GM23338 (cell line): ENCODE measurements around the gene EMP2. TPM values are rescaled to one million over a fixed set of nuclear protein-coding genes. Genes with fewer than 3 reads are reported as not detected.
"Not testable (repeated sequence)": the region's sequence is repeated elsewhere in the genome, so short reads cannot be mapped to it uniquely, and the experiment has no call there.

ENCODE experiments used
- ATAC-seq: fragments of 200-7000 bp; cut with Tn5 transposase; 3 replicates; pipeline ENCODE4 v1.9.1; 2020
- DNase-seq: peaks from one replicate; pipeline ENCODE4 v3.0.0-alpha.2; 2015; ENCODE audit warnings: low spot score
- H2AFZ ChIP-seq: fragments of 200-600 bp; sonication (generic); 2 replicates; pipeline ENCODE4 v1.8.0; 2016; ENCODE audit warnings: antibody characterized with exemption, mild to moderate bottlenecking, moderate library complexity
- H3F3A ChIP-seq: fragments of 200-600 bp; sonication (generic); replicated peaks from 2 replicates; pipeline ENCODE4 v1.8.0; 2017; ENCODE audit warnings: antibody characterized with exemption, mixed run types, low read depth
- H3K27ac ChIP-seq: fragments of 200-600 bp; sonication (generic); 2 replicates; pipeline ENCODE4 v1.6.1; 2016; ENCODE audit warnings: low read depth
- H3K27me3 ChIP-seq: fragments of 200-600 bp; sonication (generic); 2 replicates; pipeline ENCODE4 v1.8.0; 2016; ENCODE audit warnings: mild to moderate bottlenecking, mixed run types, moderate library complexity; ENCODE audit not compliant: insufficient read depth
- H3K36me3 ChIP-seq: fragments of 200-600 bp; sonication (generic); 2 replicates; pipeline ENCODE4 v1.8.0; 2016; ENCODE audit warnings: mild to moderate bottlenecking; ENCODE audit not compliant: insufficient read depth
- H3K4me1 ChIP-seq: fragments of 200-600 bp; sonication (generic); 2 replicates; pipeline ENCODE4 v1.8.0; 2016; ENCODE audit warnings: mild to moderate bottlenecking, moderate library complexity; ENCODE audit not compliant: insufficient read depth
- H3K4me2 ChIP-seq: fragments of 200-600 bp; sonication (generic); 2 replicates; pipeline ENCODE4 v1.7.1; 2017; ENCODE audit warnings: mixed run types
- H3K4me3 ChIP-seq: fragments of 200-600 bp; sonication (generic); 2 replicates; pipeline ENCODE4 v1.6.1; 2016; ENCODE audit warnings: mixed run types
- H3K79me2 ChIP-seq: fragments of 200-600 bp; sonication (generic); replicated peaks from 2 replicates; pipeline ENCODE4 v1.8.0; 2017; ENCODE audit warnings: mild to moderate bottlenecking; ENCODE audit not compliant: insufficient read depth
- H3K9me2 ChIP-seq: fragments of 200-600 bp; sonication (generic); 2 replicates; pipeline ENCODE4 v1.8.0; 2017; ENCODE audit not compliant: insufficient read depth
- H4K20me1 ChIP-seq: fragments of 200-600 bp; sonication (generic); replicated peaks from 2 replicates; pipeline ENCODE4 v1.8.0; 2017; ENCODE audit warnings: mild to moderate bottlenecking; ENCODE audit not compliant: insufficient read depth
- H3K27ac Mint-ChIP-seq: 2 replicates; pipeline ENCODE4 v1.8.0; 2020; ENCODE audit warnings: inconsistent platforms, mild to moderate bottlenecking, moderate library complexity, mixed read lengths
- H3K27me3 Mint-ChIP-seq: 3 replicates; pipeline ENCODE4 v1.8.0; 2022; ENCODE audit warnings: low read depth, mild to moderate bottlenecking, moderate library complexity, mixed read lengths, inconsistent platforms; ENCODE audit not compliant: insufficient read depth, poor library complexity
- H3K36me3 Mint-ChIP-seq: 3 replicates; pipeline ENCODE4 v1.8.0; 2021; ENCODE audit warnings: low read depth, mild to moderate bottlenecking, inconsistent platforms, moderate library complexity, mixed read lengths
- H3K4me1 Mint-ChIP-seq: 3 replicates; pipeline ENCODE4 v1.8.0; 2020; ENCODE audit warnings: mild to moderate bottlenecking, inconsistent platforms, mixed read lengths
- H3K4me3 Mint-ChIP-seq: 3 replicates; pipeline ENCODE4 v1.8.0; 2021; ENCODE audit warnings: moderate library complexity, mild to moderate bottlenecking, inconsistent platforms, mixed read lengths
- H3K9me3 Mint-ChIP-seq: 3 replicates; pipeline ENCODE4 v1.8.0; 2020; ENCODE audit warnings: moderate library complexity, mild to moderate bottlenecking, inconsistent platforms, mixed read lengths
- CREB1 ChIP-seq: fragments of 250-450 bp; sonication (Bioruptor Pico); IDR thresholded peaks from 2 replicates; pipeline ENCODE4 v1.5.0; 2020; ENCODE audit warnings: low read depth, mild to moderate bottlenecking, moderate library complexity
- CTCF ChIP-seq, 2 experiments: fragments of 200-600 bp in 1 of 2; sonication (generic) in 1 of 2; conservative IDR thresholded peaks; 2 replicates each; pipeline versions ENCODE4 v1.5.1 to v1.6.1; 2016 to 2017; ENCODE audit warnings: antibody characterized with exemption in 2 of 2, low read depth in 2 of 2, mild to moderate bottlenecking in 2 of 2, moderate library complexity in 1 of 2
- EZH2 ChIP-seq: fragments of 200-600 bp; sonication (generic); IDR thresholded peaks from one replicate; pipeline ENCODE4 v1.8.0; 2017; ENCODE audit warnings: antibody characterized with exemption, mild to moderate bottlenecking, low read depth; ENCODE audit not compliant: unreplicated experiment
- EZH2phosphoT487 ChIP-seq: fragments of 200-600 bp; sonication (generic); IDR thresholded peaks from one replicate; pipeline ENCODE4 v1.8.1; 2018; ENCODE audit warnings: antibody characterized with exemption; ENCODE audit not compliant: unreplicated experiment
- JUNB ChIP-seq: IDR thresholded peaks from one replicate; pipeline ENCODE4 v1.6.1; 2016; ENCODE audit warnings: antibody characterized with exemption; ENCODE audit not compliant: unreplicated experiment
- NANOG ChIP-seq: IDR thresholded peaks from 2 replicates; pipeline ENCODE4 v1.6.1; 2016; ENCODE audit warnings: antibody characterized with exemption, borderline replicate concordance
- POLR2AphosphoS5 ChIP-seq: IDR thresholded peaks from 2 replicates; pipeline ENCODE4 v1.6.1; 2016; ENCODE audit warnings: antibody characterized with exemption, low read depth
- REST ChIP-seq: IDR thresholded peaks from one replicate; pipeline ENCODE4 v1.6.1; 2018; ENCODE audit warnings: antibody characterized with exemption; ENCODE audit not compliant: unreplicated experiment
- ZNF114 ChIP-seq: fragments of 250-450 bp; sonication (Bioruptor Pico); IDR thresholded peaks from 2 replicates; pipeline ENCODE4 v1.5.0; 2020; ENCODE audit warnings: mild to moderate bottlenecking, moderate library complexity
- ZNF331 ChIP-seq: fragments of 250-450 bp; sonication (Bioruptor Pico); IDR thresholded peaks from 2 replicates; pipeline ENCODE4 v1.5.0; 2020; ENCODE audit warnings: low read depth, mild to moderate bottlenecking, moderate library complexity
- polyA plus RNA-seq: library from polyadenylated mRNA; unstranded; fragments of >200 nt; fragmentation: Nextera tagmentation; extraction: Ambion mirVana; gene quantifications from 2 replicates; pipeline ENCODE4 v1.2.1, GENCODE V29; 2016
- total RNA-seq: library from RNA; depleted of rRNA; stranded (reverse); fragments of >200 nt; shearing (Covaris generic); gene quantifications from 2 replicates; pipeline ENCODE4 v1.2.3, GENCODE V29; 2014

EMP2 gene
- total and polyA plus RNA-seq, 2 experiments from 2014 or later: 7.3 to 40.1 TPM

DNA sequence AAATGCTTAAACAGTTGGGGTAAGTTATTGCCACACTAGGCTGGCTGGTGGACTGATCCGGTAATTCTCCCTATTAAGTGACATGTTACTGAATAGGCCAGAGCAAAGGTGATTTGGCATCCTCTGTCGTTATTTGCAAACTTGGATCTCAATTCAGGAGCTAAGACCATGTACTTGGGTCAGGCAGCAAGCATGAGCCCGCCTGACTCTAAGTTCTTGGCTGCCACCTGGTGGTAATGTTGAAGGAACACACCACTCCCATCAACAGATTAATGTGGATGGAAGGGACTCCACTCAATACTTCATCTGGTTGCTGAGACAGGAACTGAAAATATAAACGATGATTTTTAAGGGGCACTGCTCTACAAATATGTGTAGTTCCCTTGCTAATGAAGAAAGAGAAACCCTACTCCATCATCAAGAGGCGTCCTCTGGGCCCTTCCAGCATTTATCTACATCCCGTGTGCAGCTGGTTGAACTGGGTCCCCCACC lies 70.8 kb downstream of the EMP2 start:
- Histone ChIP-seq H3K79me2 (no peaks in the 10 kb centered on the region), H3F3A (no peaks in the 10 kb centered on the region), H4K20me1 (no peaks in the 10 kb centered on the region), H3K4me2 (no peak overlapping the region), H3K4me1 (peaks cover 6% of the 10 kb centered on the region; the same call in 1 of the 2 replicates), H3K36me3 (no peaks in the 10 kb centered on the region), H3K4me3 (no peak overlapping the region), H3K27me3 (no peaks in the 10 kb centered on the region), H3K9me2 (no peaks in the 10 kb centered on the region; the same call in 1 of the 2 replicates), H2AFZ (no peak overlapping the region), H3K27ac (no peak overlapping the region)
- Mint-ChIP-seq H3K4me3 (no peak overlapping the region), H3K4me1 (peaks cover 9% of the 10 kb centered on the region; the same call in 1 of the 3 replicates), H3K27me3 (no peaks in the 10 kb centered on the region), H3K27ac (no peak overlapping the region), H3K36me3 (peaks cover 14% of the 10 kb centered on the region), H3K9me3 (peaks cover 15% of the 10 kb centered on the region)
- peak; percentile 97 for ATAC-seq
- peak; percentile 85 to 96 for TF ChIP-seq CTCF (conservative IDR thresholded peaks at IDR 0.05; ENCODE audit: low read depth in 2 of 2)
- no peak for TF ChIP-seq EZH2phosphoT487
- DNase-seq: peak; percentile 92

DNA sequence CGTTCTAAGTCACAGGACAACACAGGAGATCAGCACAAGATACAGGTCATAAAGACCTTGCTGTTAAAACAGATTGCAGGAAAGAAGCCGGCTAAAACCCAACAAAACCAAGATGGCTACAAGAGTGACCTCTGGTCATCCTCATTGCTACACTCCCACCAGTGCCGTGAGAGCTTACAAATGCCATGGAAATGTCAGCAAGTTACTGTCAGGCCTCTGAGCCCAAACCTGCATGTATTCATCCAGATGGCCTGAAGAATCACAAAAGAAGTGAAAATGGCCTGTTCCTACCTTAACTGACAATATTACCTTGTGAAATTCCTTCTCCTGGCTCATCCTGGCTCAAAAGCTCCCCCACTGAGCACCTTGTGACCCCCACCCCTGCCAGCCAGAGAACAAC lies 75.1 kb downstream of the EMP2 start:
- H3K27me3 ChIP-seq, H4K20me1 ChIP-seq, H3K4me2 ChIP-seq, H3K4me3 ChIP-seq, ATAC-seq, H3K9me2 ChIP-seq, H3K27ac Mint-ChIP-seq, H3F3A ChIP-seq, H3K36me3 ChIP-seq, H3K27me3 Mint-ChIP-seq, H3K79me2 ChIP-seq, H3K4me1 ChIP-seq, H3K4me3 Mint-ChIP-seq, H2AFZ ChIP-seq: not testable (repeated sequence)
- Mint-ChIP-seq H3K36me3 (peaks cover 28% of the 10 kb centered on the region), H3K4me1 (peaks cover 14% of the 10 kb centered on the region; the same call in 2 of the 3 replicates), H3K9me3 (peaks cover 31% of the 10 kb centered on the region)
- peak overlapping the region; percentile 74 for H3K27ac ChIP-seq
- DNase-seq: peak; percentile 9

DNA sequence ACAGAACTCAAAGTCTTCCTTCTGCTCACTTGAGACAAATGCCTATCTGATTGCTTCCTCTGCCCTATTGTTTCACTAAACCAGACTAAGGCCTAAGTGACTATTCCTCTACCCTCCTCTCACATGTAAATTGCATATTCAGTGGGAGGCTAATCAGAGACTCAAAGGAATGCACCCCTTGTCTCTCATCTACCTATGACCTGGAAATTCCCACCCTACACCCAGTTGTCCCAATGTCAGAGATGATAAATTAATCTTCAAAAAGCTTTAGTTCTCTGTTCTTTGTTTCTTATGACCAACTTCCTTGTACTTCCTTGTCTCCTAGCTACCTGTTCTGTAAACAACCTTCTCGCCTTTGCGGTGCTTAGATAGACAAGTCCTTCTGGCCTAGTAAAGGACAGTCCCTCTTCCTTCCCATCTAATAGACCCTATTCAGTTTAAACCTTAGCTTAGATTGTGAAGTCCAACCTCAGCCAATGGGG lies 76.0 kb downstream of the EMP2 start:
- no peak overlapping the region for H2AFZ ChIP-seq
- H3K9me3 Mint-ChIP-seq: peaks cover 34% of the 10 kb centered on the region
- DNase-seq (peak; percentile 61), ATAC-seq (peak; percentile 70)
- H3K27ac ChIP-seq: peak overlapping the region; percentile 74
- H3K36me3 Mint-ChIP-seq: peaks cover 28% of the 10 kb centered on the region
- peaks cover 4% of the 10 kb centered on the region for H3K27me3 Mint-ChIP-seq
- H3K9me2 ChIP-seq: no peaks in the 10 kb centered on the region; the same call in 1 of the 2 replicates
- H3K4me1 ChIP-seq: peaks cover 6% of the 10 kb centered on the region; the same call in 1 of the 2 replicates
- no peak overlapping the region for H3K4me2 ChIP-seq
- peaks cover 14% of the 10 kb centered on the region; the same call in 2 of the 3 replicates for H3K4me1 Mint-ChIP-seq
- H3K79me2 ChIP-seq: no peaks in the 10 kb centered on the region
- H3K27ac Mint-ChIP-seq: no peak overlapping the region
- 0 out of 2 replicates have a peak, but pooled peaks cover 4% of the 10 kb centered on the region for H3F3A ChIP-seq
- no peak overlapping the region for H3K4me3 ChIP-seq
- H3K4me3 Mint-ChIP-seq: no peak overlapping the region
- H4K20me1 ChIP-seq: no peaks in the 10 kb centered on the region
- no peaks in the 10 kb centered on the region for H3K27me3 ChIP-seq
- peaks cover 11% of the 10 kb centered on the region; the same call in 1 of the 2 replicates for H3K36me3 ChIP-seq
- TF ChIP-seq ZNF114 (no peak), EZH2phosphoT487 (no peak), REST (no peak), CREB1 (no peak), ZNF331 (CRISPR knock-in tag) (no peak), NANOG (no peak), POLR2AphosphoS5 (no peak), EZH2 (no peak), JUNB (no peak)
